K562 (cell line): ENCODE measurements around the gene CCDC183. TPM values are rescaled to one million over a fixed set of nuclear protein-coding genes. Genes with fewer than 3 reads are reported as not detected.

Experiments used
- ATAC-seq: fragments of 200-7000 bp; cut with Tn5 transposase; 3 replicates; pipeline ENCODE4 v1.9.1; 2020; ENCODE audit warnings: moderate library complexity
- BruUV-seq: library from RNA; stranded (reverse); fragments of 400-500 nt; replicated peaks from 2 replicates; lab custom pipeline; 2021; lab: Mats Ljungman, UMichigan
- CTCF ChIA-PET: fragments of 300-600 bp; formaldehyde crosslinking; extraction: SDS; loops from one replicate; lab custom pipeline; 2021; ENCODE audit warnings: low intra/inter-chr PET ratio; lab: Yijun Ruan, JAX
- POLR2A ChIA-PET: fragments of 300-600, 350-650 bp; sonication (Branson Sonifier 250); formaldehyde crosslinking; extraction: SDS; loops from one replicate; lab custom pipeline; 2021; ENCODE audit warnings: antibody characterized with exemption, inconsistent platforms; lab: Yijun Ruan, JAX
- DNase-seq, 4 experiments: peaks; one replicate each; pipeline versions ENCODE4 v3.0.0 to v3.0.0-alpha.2; 2011 to 2018; ENCODE audit warnings: low spot score in 3 of 4, mixed read lengths in 3 of 4; ENCODE audit errors: extremely low read depth in 1 of 4
- FAIRE-seq: peaks from 2 replicates; lab custom pipeline; 2011; peaks lifted over from hg19 to GRCh38; lab: Jason Lieb, UNC
- H2AFZ ChIP-seq: 2 replicates; pipeline ENCODE4 v1.6.0; 2011; ENCODE audit warnings: low read depth, low read length, control low read depth, inconsistent platforms
- H3K27ac ChIP-seq: fragments of 200-600 bp; 3 replicates; pipeline ENCODE4 v1.8.0; 2011; ENCODE audit warnings: low read depth, mild to moderate bottlenecking, control low read depth, inconsistent platforms, low read length, moderate library complexity, mixed read lengths; ENCODE audit errors: extremely low read depth
- H3K27me3 ChIP-seq, 2 experiments: fragments of 300-600 bp in 1 of 2; 2 replicates in 1 of 2; 3 replicates in 1 of 2; pipeline versions ENCODE4 v1.6.0 to v1.8.0; 2011; ENCODE audit warnings: inconsistent platforms in 2 of 2, low read length in 2 of 2, mild to moderate bottlenecking in 1 of 2, mixed read lengths in 1 of 2, moderate library complexity in 1 of 2; ENCODE audit not compliant: control insufficient read depth in 2 of 2, insufficient read depth in 2 of 2
- H3K36me3 ChIP-seq: fragments of 300-600 bp; 3 replicates; pipeline ENCODE4 v1.8.0; 2011; ENCODE audit warnings: mild to moderate bottlenecking, low read length, inconsistent platforms; ENCODE audit not compliant: control insufficient read depth, insufficient read depth
- H3K4me1 ChIP-seq, 2 experiments: fragments of 200-600 bp in 1 of 2; replicated peaks in 1 of 2; 2 replicates in 1 of 2; 3 replicates in 1 of 2; pipeline versions ENCODE4 v1.5.1 to v1.8.0; 2011; ENCODE audit warnings: inconsistent platforms in 2 of 2, low read length in 2 of 2, mild to moderate bottlenecking in 1 of 2, mixed read lengths in 1 of 2, moderate library complexity in 1 of 2; ENCODE audit not compliant: control insufficient read depth in 2 of 2, insufficient read depth in 2 of 2
- H3K4me2 ChIP-seq: 2 replicates; pipeline ENCODE4 v1.6.1; 2011; ENCODE audit warnings: low read length, control low read depth, inconsistent platforms, mixed read lengths; ENCODE audit not compliant: insufficient read depth
- H3K4me3 ChIP-seq: fragments of 200-600 bp; sonication (generic), shearing (Covaris generic); 2 replicates; pipeline ENCODE4 v1.5.1; 2016; ENCODE audit warnings: control low read depth, inconsistent platforms
- H3K79me2 ChIP-seq: fragments of 200-600 bp; 3 replicates; pipeline ENCODE4 v1.8.0; 2011; ENCODE audit warnings: low read length, inconsistent platforms; ENCODE audit not compliant: control insufficient read depth, insufficient read depth
- H3K9ac ChIP-seq, 2 experiments: 2 replicates each; pipeline versions ENCODE4 v1.6.0 to v1.6.1; 2011; ENCODE audit warnings: low read depth in 2 of 2, low read length in 2 of 2, control low read depth in 1 of 2, inconsistent platforms in 1 of 2, mild to moderate bottlenecking in 1 of 2, mixed read lengths in 1 of 2; ENCODE audit not compliant: insufficient read depth in 1 of 2
- H3K9me1 ChIP-seq: one replicate; pipeline ENCODE4 v1.6.0; 2011; ENCODE audit warnings: inconsistent platforms, mild to moderate bottlenecking, low read length, moderate library complexity; ENCODE audit not compliant: control insufficient read depth, insufficient read depth
- H3K9me3 ChIP-seq: replicated peaks from 2 replicates; pipeline ENCODE4 v1.5.1; 2011; ENCODE audit warnings: low read depth, low read length, inconsistent platforms; ENCODE audit not compliant: control insufficient read depth, insufficient read depth
- H4K20me1 ChIP-seq: replicated peaks from 2 replicates; pipeline ENCODE4 v1.6.1; 2011; ENCODE audit warnings: low read length, inconsistent platforms, mixed read lengths; ENCODE audit not compliant: control insufficient read depth, insufficient read depth
- ATF4 ChIP-seq: fragments of 450-650 bp; formaldehyde crosslinking; IDR thresholded peaks from 2 replicates; pipeline ENCODE4 v1.4.0; 2022; ENCODE audit warnings: mild to moderate bottlenecking, moderate library complexity
- CSDE1 ChIP-seq, 2 experiments: fragments of 450-650 bp; IDR thresholded peaks; 2 replicates each; pipeline ENCODE4 v1.6.1; 2016; ENCODE audit warnings: mild to moderate bottlenecking in 1 of 2
- E2F6 ChIP-seq, 2 experiments: IDR thresholded peaks; 2 replicates each; pipeline ENCODE4 v1.6.1; 2011; ENCODE audit warnings: borderline replicate concordance in 1 of 2, control low read depth in 1 of 2, low read depth in 1 of 2, low read length in 1 of 2, mild to moderate bottlenecking in 1 of 2, mixed read lengths in 1 of 2, moderate library complexity in 1 of 2; ENCODE audit not compliant: insufficient read depth in 1 of 2, insufficient read length in 1 of 2, poor library complexity in 1 of 2, severe bottlenecking in 1 of 2; ENCODE audit errors: extremely low read depth in 1 of 2
- HCFC1 ChIP-seq: IDR thresholded peaks from 2 replicates; pipeline ENCODE4 v1.6.1; 2012; ENCODE audit warnings: low read depth, low read length, improper control_type of control experiment
- ZNF592 ChIP-seq: fragments of 450-650 bp; IDR thresholded peaks from 2 replicates; pipeline ENCODE4 v1.6.1; 2017; ENCODE audit warnings: antibody characterized with exemption, mild to moderate bottlenecking
- WGBS: fragments of 100-300 bp; shearing (Covaris generic); methylation state at CpG from one replicate; pipeline ENCODE4 v1.1.6; 2016; ENCODE audit warnings: low coverage, mixed read lengths; ENCODE audit not compliant: insufficient coverage; ENCODE audit errors: missing lambda C conversion rate; 5-methylcytosine and 5-hydroxymethylcytosine counted together
- in situ Hi-C: fragments of 300-500 bp; cut with MboI; formaldehyde crosslinking; loops from 4 replicates; pipeline ENCODE4 v1.15.0; 2018; ENCODE audit warnings: inconsistent platforms, mixed read lengths
- intact Hi-C: fragments of 100-400 bp; cut with micrococcal nuclease; formaldehyde crosslinking; loops from 2 replicates; pipeline ENCODE4 v1.14.2; 2022
- polyA plus RNA-seq, 8 experiments: library from polyadenylated mRNA; depleted of rRNA in 4 of 8; stranded (reverse) in 5 of 8; unstranded in 3 of 8; fragments of >200 nt; fragmentation: Nextera tagmentation in 2 of 8; fragmentation: Illumina TruSeq in 1 of 8; extraction: Ambion mirVana in 2 of 8; extraction: Trizol in 1 of 8; gene quantifications; 2 replicates each; pipeline versions ENCODE4 v1.2.1 to v1.2.3, GENCODE V29; 2011 to 2014; ENCODE audit warnings: inconsistent platforms in 1 of 8, missing spikeins in 1 of 8
- total RNA-seq, 7 experiments: library from RNA; depleted of rRNA in 6 of 7; stranded (reverse); fragments of >200 nt in 6 of 7; fragmentation: Illumina TruSeq in 2 of 7; extraction: Trizol in 2 of 7; gene quantifications; 2 replicates each; pipeline versions ENCODE4 v1.2.1 to v1.2.3, GENCODE V29; 2011 to 2021; ENCODE audit warnings: low replicate concordance in 1 of 7

CCDC183 gene
- total and polyA plus RNA-seq, 9 of the 15 experiments (the other 6 are each of a cell fraction or from before 2014, with no cell fraction given): 0.21 to 0.60 (median 0.29) TPM; not detected in 4

- TF ChIP-seq CSDE1 (IDR thresholded peaks at IDR 0.05) (no peak), HCFC1 (no peak)
Observed at GRCh38 chr9:136775191-136775590, 20.9 kb upstream of the CCDC183 start (continued).

- no peaks in the 10 kb centered on the region for H3K27me3 ChIP-seq
- no peak for DNase-seq
- peaks cover 14 to 15% of the 10 kb centered on the region in 2 experiments; a peak in 3 of 5 replicates for H3K4me1 ChIP-seq
- H4K20me1 ChIP-seq: no peaks in the 10 kb centered on the region
- H3K4me2 ChIP-seq: no peak overlapping the region
- intact Hi-C loops (no loop called here), in situ Hi-C loops (loop anchor here (25.0 kb wide), 1 partner anchor 460 kb away; the partner anchor contains the start of genes CYSRT1, RNF224, SLC34A3 and TUBB4B)
- CTCF ChIA-PET: no interaction called here
- 59% methylated on average over 7 of the region's 7 CpGs for WGBS
- H3K4me3 ChIP-seq: no peak overlapping the region
- H3K9me1 ChIP-seq: no peaks in the 10 kb centered on the region
- H3K79me2 ChIP-seq: no peaks in the 10 kb centered on the region
- peaks cover 11% of the 10 kb centered on the region for H3K9me3 ChIP-seq
- no peak for FAIRE-seq
- peak overlapping the region; percentile 72 for H2AFZ ChIP-seq
- ATAC-seq: no peak
- no peaks in the 10 kb centered on the region for H3K36me3 ChIP-seq
- POLR2A ChIA-PET: interaction anchor here (1.4 kb wide), 1 partner anchor 11 kb away, joined by 5 read pairs; no protein-coding TSS in a partner anchor
- H3K27ac ChIP-seq: no peak overlapping the region
- peak overlapping the region in 1 of 2 experiments; percentile 17; a peak in 2 of 4 replicates for H3K9ac ChIP-seq
- 0 out of 2 replicates have a peak, but pooled peaks have one; percentile 21 for TF ChIP-seq ZNF592
- peak in 1 of 2 experiments; percentile 38 for TF ChIP-seq E2F6 (IDR thresholded peaks at IDR 0.05; ENCODE audit: borderline replicate concordance in 1 of 2, extremely low read depth in 1 of 2, insufficient read depth in 1 of 2, insufficient read length in 1 of 2, low read depth in 1 of 2, low read length in 1 of 2, poor library complexity in 1 of 2, severe bottlenecking in 1 of 2)
- no peak for TF ChIP-seq ATF4 (CRISPR knock-in tag)
- TF ChIP-seq, all 486 proteins: peak for 2
- no TSS peak for BruUV-seq
Observed at GRCh38 chr9:136776947-136777346, 19.2 kb upstream of the CCDC183 start.
